Left lung (tissue), 10 donors: ENCODE data around the gene KLHDC2. TPM values are rescaled to one million over a fixed set of nuclear protein-coding genes. Genes with fewer than 3 reads are reported as not detected.
"Not testable (repeated sequence)": the region's sequence is repeated elsewhere in the genome, so short reads cannot be mapped to it uniquely, and the experiment has no call there.

ENCODE experiments used
- ATAC-seq: fragments of 200-7000 bp; cut with Tn5 transposase; one replicate; pipeline ENCODE4 v1.9.1; 2020; ENCODE audit warnings: moderate library complexity
- DNase-seq, 4 donors: peaks; one replicate each; pipeline ENCODE4 v3.0.0-alpha.2; 2013 to 2020
- H3K27ac ChIP-seq, 2 donors: fragments of 200-600 bp; sonication (generic) in 1 of 2; one replicate each; pipeline versions ENCODE4 v1.5.0 to v1.8.0; 2020 to 2021
- H3K27me3 ChIP-seq, 2 donors: fragments of 200-600 bp; sonication (generic) in 1 of 2; one replicate each; pipeline versions ENCODE4 v1.5.0 to v1.8.0; 2020 to 2021
- H3K36me3 ChIP-seq, 2 donors: fragments of 200-600 bp; sonication (generic) in 1 of 2; one replicate each; pipeline versions ENCODE4 v1.5.0 to v1.8.0; 2020 to 2021
- H3K4me1 ChIP-seq, 2 donors: fragments of 200-600 bp; one replicate each; pipeline ENCODE4 v1.8.0; 2021
- H3K4me3 ChIP-seq, 2 donors: fragments of 200-600 bp; sonication (generic) in 1 of 2; one replicate each; pipeline versions ENCODE4 v1.5.0 to v1.8.0; 2020 to 2021; ENCODE audit warnings: mild to moderate bottlenecking in 1 of 2
- H3K9me3 ChIP-seq, 2 donors: fragments of 200-600 bp; sonication (generic) in 1 of 2; one replicate each; pipeline versions ENCODE4 v1.5.0 to v1.8.0; 2020 to 2021
- CTCF ChIP-seq, 2 donors: fragments of 200-600 bp; sonication (generic) in 1 of 2; IDR thresholded peaks; one replicate each; pipeline versions ENCODE4 v1.5.0 to v1.8.0; 2021; ENCODE audit warnings: antibody characterized with exemption in 2 of 2
- intact Hi-C, 2 donors: fragments of 100-400 bp; cut with DNase I; formaldehyde crosslinking; loops; one replicate each; pipeline versions ENCODE4 v1.11.2 to v1.14.2; 2022
- polyA plus RNA-seq, 6 donors: library from polyadenylated mRNA; unstranded; fragments of 120-200 nt; gene quantifications; one replicate each; pipeline ENCODE4 v1.2.1, GENCODE V29; 2013; ENCODE audit not compliant: insufficient read length in 6 of 6
- total RNA-seq, 2 donors: library from RNA; stranded (reverse); fragmentation: NEBNext Ultra II Directional; extraction: Animal tissue kit (Norgen Biotek cat#: 25700); gene quantifications; one replicate each; pipeline ENCODE4 v1.2.1, GENCODE V29; 2021
- donor health status: DM: no; HTN: yes; CAD: no.
- donor health status: DM: no; HTN: no; CAD: no.

The KLHDC2 gene
- total and polyA plus RNA-seq, 8 donors, result 32.6 to 138 (median 103) TPM

GRCh38 chr14:49778421-49778820 lies 10.5 kb downstream of the KLHDC2 start:
- no peak overlapping the region for H3K4me3 ChIP-seq
- DNase-seq (no peak), ATAC-seq (no peak)
- TF ChIP-seq CTCF (IDR thresholded peaks at IDR 0.05), result no peak
- H3K27me3 ChIP-seq, result no peaks in the 10 kb centered on the region
- H3K27ac ChIP-seq, result no peak overlapping the region
- H3K9me3 ChIP-seq, result no peaks in the 10 kb centered on the region
- peaks cover 7 to 96% of the 10 kb centered on the region in 2 donors for H3K36me3 ChIP-seq
- intact Hi-C loops, result no loop called here
- no peaks in the 10 kb centered on the region for H3K4me1 ChIP-seq

GRCh38 chr14:49781040-49781439 lies 13.1 kb downstream of the KLHDC2 start:
- H3K27ac ChIP-seq, ATAC-seq, H3K27me3 ChIP-seq, DNase-seq, H3K9me3 ChIP-seq, H3K4me1 ChIP-seq, intact Hi-C loops, H3K4me3 ChIP-seq: not testable (repeated sequence)
- peaks cover 7 to 99% of the 10 kb centered on the region in 2 donors for H3K36me3 ChIP-seq

- Histone ChIP-seq H3K4me1 (no peaks in the 10 kb centered on the region), H3K4me3 (no peak overlapping the region), H3K9me3 (no peaks in the 10 kb centered on the region), H3K36me3 (peaks cover 7 to 100% of the 10 kb centered on the region in 2 donors), H3K27ac (no peak overlapping the region), H3K27me3 (no peaks in the 10 kb centered on the region)
- ATAC-seq (no peak), DNase-seq (no peak)
- intact Hi-C loops, result no loop called here
- TF ChIP-seq CTCF (IDR thresholded peaks at IDR 0.05), result no peak
Measured at GRCh38 chr14:49783394-49784014, 15.6 kb downstream of the KLHDC2 start.

DNA sequence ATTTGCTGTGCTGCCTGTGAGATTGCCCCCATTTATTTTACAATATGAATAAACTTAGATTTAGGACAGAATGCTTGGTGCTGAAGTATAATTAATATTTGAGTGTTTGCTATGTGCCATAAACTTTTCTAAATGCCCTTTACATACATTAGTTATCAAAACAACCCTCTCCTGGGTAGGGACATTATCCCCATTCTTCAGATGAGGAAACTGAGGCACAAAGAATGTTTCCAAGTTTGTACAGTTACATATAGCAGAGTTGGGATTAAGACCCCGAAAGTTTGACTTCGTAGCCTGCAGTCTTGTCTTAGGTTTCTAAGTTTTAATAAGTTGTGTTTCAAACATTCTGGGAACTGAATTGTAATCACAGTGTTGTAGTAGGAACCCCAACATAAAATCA lies 18.4 kb downstream of the KLHDC2 start:
- intact Hi-C loops, result no loop called here
- H3K36me3 ChIP-seq, result peaks cover 0 to 100% of the 10 kb centered on the region in 2 donors
- no peaks in the 10 kb centered on the region for H3K9me3 ChIP-seq
- no peak for DNase-seq
- no peak overlapping the region for H3K4me3 ChIP-seq
- no peaks in the 10 kb centered on the region for H3K4me1 ChIP-seq
- TF ChIP-seq CTCF (IDR thresholded peaks at IDR 0.05), result no peak
- no peak overlapping the region for H3K27ac ChIP-seq
- H3K27me3 ChIP-seq, result no peaks in the 10 kb centered on the region
- ATAC-seq, result no peak

DNA sequence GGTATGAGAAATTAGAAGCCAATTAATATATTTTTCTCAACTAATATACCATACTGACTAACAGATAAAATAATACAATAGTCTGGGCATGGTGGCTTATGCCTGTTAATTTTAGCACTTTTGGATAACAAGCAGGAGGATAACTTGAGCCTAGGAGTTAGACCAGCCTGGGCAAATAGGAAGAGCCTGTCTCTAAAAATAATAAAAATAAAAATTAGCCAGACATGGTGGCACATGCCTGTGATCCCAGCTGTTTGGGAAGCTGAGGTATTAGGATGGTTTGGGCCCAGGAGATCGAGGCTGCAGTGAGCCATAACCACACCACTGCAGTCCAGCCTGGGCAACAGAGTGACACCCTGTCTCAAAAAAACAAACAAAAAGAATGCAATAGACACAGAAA lies 24.7 kb downstream of the KLHDC2 start:
- no peak for DNase-seq
- Histone ChIP-seq H3K27ac (no peak overlapping the region), H3K4me3 (no peak overlapping the region), H3K4me1 (no peaks in the 10 kb centered on the region), H3K27me3 (no peaks in the 10 kb centered on the region), H3K9me3 (no peaks in the 10 kb centered on the region), H3K36me3 (peaks cover 4 to 99% of the 10 kb centered on the region in 2 donors)
- no peak for ATAC-seq
- intact Hi-C loops, result no loop called here
- no peak for TF ChIP-seq CTCF (IDR thresholded peaks at IDR 0.05)

DNA sequence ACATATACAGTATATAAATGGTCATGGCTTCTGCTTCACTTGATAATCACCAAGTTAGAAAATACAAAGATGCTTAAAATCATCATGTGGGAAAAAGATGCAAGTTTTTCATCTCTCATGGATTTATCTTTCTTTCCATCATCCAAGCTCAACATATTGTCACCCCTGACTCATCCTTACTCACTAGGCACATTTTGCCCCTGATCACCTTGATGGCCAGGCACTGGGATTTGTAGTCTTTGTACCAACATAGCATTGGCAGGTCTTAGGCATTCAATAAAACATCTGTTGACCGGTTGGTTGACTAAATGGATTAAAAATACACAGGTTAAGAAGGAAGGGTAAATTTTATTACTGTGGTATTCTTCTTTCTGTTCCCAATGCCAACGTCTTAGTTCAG lies 28.1 kb downstream of the KLHDC2 start:
- ATAC-seq (no peak), DNase-seq (no peak)
- no peak overlapping the region for H3K4me3 ChIP-seq
- no peak for TF ChIP-seq CTCF (IDR thresholded peaks at IDR 0.05)
- H3K4me1 ChIP-seq, result no peaks in the 10 kb centered on the region
- no peak overlapping the region for H3K27ac ChIP-seq
- peaks cover 4 to 99% of the 10 kb centered on the region in 2 donors for H3K36me3 ChIP-seq
- intact Hi-C loops, result no loop called here
- H3K27me3 ChIP-seq, result no peaks in the 10 kb centered on the region
- no peaks in the 10 kb centered on the region for H3K9me3 ChIP-seq
